BLaER1 treated with 17β-estradiol and CSF1 and Interleukin-3, amounts not matched to agents 10 nM and 100 nM (cell line): ENCODE results near the gene DDIT4L.

Experiments used
- H3K27ac ChIP-seq, 11 experiments: shearing (Covaris generic); formaldehyde crosslinking; 2 replicates each; pipeline ENCODE4 v1.8.1; 2022
- H3K27me3 ChIP-seq, 11 experiments: shearing (Covaris generic); formaldehyde crosslinking; 2 replicates each; pipeline ENCODE4 v1.8.1; 2022
- H3K36me3 ChIP-seq, 11 experiments: shearing (Covaris generic); formaldehyde crosslinking; 2 replicates each; pipeline ENCODE4 v1.8.1; 2022
- H3K4me1 ChIP-seq, 10 experiments: shearing (Covaris generic); formaldehyde crosslinking; 2 replicates each; pipeline ENCODE4 v1.8.1; 2022
- H3K4me2 ChIP-seq, 11 experiments: shearing (Covaris generic); formaldehyde crosslinking; 2 replicates each; pipeline ENCODE4 v1.8.1; 2022
- H3K4me3 ChIP-seq, 10 experiments: shearing (Covaris generic); formaldehyde crosslinking; 2 replicates each; pipeline ENCODE4 v1.8.1; 2022
- H3K9ac ChIP-seq, 11 experiments: shearing (Covaris generic); formaldehyde crosslinking; 2 replicates each; pipeline ENCODE4 v1.8.1; 2022
- H3K9me3 ChIP-seq, 11 experiments: shearing (Covaris generic); formaldehyde crosslinking; replicated peaks in 1 of 11; 2 replicates each; pipeline ENCODE4 v1.8.1; 2022
- H4K20me1 ChIP-seq, 11 experiments: shearing (Covaris generic); formaldehyde crosslinking; 2 replicates each; pipeline ENCODE4 v1.8.1; 2022
- Cebpa-rat ChIP-seq, 11 experiments: shearing (Covaris generic); IDR thresholded peaks; 2 replicates each; pipeline ENCODE4 v1.8.1; 2022

Gene DDIT4L

DNA sequence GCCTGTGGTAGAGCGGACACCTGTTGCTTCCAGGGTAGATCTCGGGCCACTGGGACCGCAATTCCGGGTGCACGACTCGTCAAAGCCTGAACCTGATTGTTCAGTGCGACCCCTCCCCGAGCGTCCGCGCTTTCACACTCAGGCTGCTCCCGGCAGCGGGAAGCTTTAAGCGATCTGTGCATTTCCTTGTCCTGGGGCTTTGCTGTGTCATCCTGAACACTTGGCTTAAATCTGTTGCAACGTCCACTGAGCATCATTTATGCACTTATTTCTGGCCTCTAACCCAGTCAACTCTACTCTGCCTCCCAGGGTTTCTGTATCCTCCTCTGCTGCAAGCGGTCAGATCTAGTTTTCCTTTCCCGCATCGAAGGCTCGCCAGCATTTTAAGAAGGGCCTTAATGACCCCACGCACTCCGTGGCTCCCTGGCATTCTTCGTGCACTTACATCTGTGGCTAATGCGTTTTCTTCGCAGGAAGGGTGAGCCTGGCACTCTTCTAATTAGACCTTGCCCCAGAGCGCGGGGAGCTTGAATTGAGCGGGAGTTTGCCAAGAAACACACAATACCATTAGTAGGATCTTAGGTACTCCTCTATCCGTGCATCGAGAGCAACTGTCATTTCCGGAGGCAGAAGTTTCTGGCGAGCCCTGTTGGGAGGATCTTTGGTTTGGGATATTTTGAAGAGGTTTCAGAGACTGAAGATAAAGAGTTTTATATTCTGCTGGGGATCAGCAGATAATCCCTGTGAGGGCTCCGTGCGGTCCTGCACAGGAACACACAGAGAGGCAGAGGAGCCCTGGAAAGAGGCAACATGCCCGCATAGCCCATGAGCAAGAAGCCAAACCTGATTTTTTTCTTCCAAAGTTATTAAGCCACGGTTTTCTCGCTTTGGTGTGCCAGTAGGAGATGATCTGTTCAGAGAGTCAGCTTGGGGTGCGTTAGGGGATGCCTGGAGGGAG lies 654 bp upstream of the DDIT4L start:
- TF ChIP-seq Cebpa-rat (IDR thresholded peaks at IDR 0.05): no peak
- Histone ChIP-seq H3K9ac (no peak overlapping the region; a peak in 1 of 22 replicates), H3K36me3 (peaks cover 0 to 29% (median 0%) of the 10 kb centered on the region in 11 experiments; a peak in 4 of 22 replicates), H3K9me3 (peaks cover 0 to 33% (median 13%) of the 10 kb centered on the region in 11 experiments; a peak in 19 of 22 replicates), H3K4me1 (peaks cover 0 to 27% (median 4%) of the 10 kb centered on the region in 10 experiments; a peak in 5 of 20 replicates), H3K4me2 (peak overlapping the region in 10 of 11 experiments; percentile 30 to 85 (median 73); a peak in 14 of 22 replicates), H3K4me3 (peak overlapping the region in 5 of 10 experiments; percentile 52 to 67 (median 61); a peak in 8 of 20 replicates), H3K27ac (no peak overlapping the region), H3K27me3 (peaks cover 30 to 46% (median 37%) of the 10 kb centered on the region in 11 experiments), H4K20me1 (no peaks in the 10 kb centered on the region)

DNA sequence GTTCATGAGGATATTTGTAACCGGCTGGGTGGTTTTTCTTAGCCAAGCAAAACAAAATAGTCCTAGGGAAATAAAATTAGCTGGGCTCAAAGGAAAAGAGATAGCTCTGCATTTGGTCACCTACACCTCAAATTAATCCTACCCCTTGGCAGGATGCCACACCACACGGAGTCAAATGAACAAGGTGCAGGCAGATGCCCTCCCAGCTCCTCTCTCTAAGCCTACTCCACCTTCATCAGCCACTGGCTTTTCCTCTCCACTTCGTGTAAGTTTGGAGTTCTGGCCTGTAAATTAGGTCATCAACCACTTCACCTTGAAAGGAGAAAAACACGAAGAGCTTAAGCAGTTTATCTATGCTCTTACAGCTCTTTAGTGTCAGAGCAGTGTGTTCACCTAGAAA lies 1.4 kb downstream of the DDIT4L start:
- H3K36me3 ChIP-seq: peaks cover 0 to 50% (median 0%) of the 10 kb centered on the region in 11 experiments; a peak in 4 of 22 replicates
- H3K27me3 ChIP-seq: peaks cover 30 to 46% (median 37%) of the 10 kb centered on the region in 11 experiments
- H3K4me2 ChIP-seq: peak overlapping the region in 2 of 11 experiments; percentile 78 to 81; a peak in 4 of 22 replicates
- TF ChIP-seq Cebpa-rat (IDR thresholded peaks at IDR 0.05): no peak
- peaks cover 0 to 42% (median 4%) of the 10 kb centered on the region in 10 experiments; a peak in 5 of 20 replicates for H3K4me1 ChIP-seq
- H3K9me3 ChIP-seq: peaks cover 0 to 24% (median 11%) of the 10 kb centered on the region in 11 experiments; a peak in 19 of 22 replicates
- peak overlapping the region in 3 of 11 experiments; percentile 57 to 84 (median 79); a peak in 5 of 22 replicates for H3K9ac ChIP-seq
- H3K27ac ChIP-seq: peak overlapping the region in 2 of 11 experiments; percentile 32 to 41; a peak in 2 of 22 replicates
- no peaks in the 10 kb centered on the region for H4K20me1 ChIP-seq
- peak overlapping the region in 3 of 10 experiments; percentile 57 to 62 (median 61); a peak in 6 of 20 replicates for H3K4me3 ChIP-seq

DNA sequence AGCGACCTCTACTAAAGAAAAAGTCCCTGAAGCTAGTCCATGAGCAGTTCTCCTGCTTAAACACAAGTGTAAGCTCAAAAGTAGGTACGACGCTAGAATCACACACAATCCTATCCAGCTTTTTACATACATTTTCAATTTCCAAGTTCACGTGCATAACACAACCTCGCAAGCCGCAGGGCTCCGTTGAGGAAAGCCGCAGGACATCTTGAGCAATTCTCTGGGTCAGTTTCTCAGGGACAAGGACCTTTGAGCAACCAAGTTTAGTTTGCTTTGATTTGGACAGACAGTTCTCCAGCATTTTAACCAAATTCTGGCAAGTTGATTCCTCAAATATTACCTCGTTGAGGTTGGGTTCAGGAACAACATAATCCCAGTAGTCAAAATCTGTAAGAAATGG lies 2.5 kb downstream of the DDIT4L start:
- Histone ChIP-seq H3K9ac (peak overlapping the region in 2 of 11 experiments; percentile 67 to 84; a peak in 4 of 22 replicates), H3K36me3 (peaks cover 0 to 50% (median 0%) of the 10 kb centered on the region in 11 experiments; a peak in 4 of 22 replicates), H3K9me3 (peaks cover 0 to 24% (median 11%) of the 10 kb centered on the region in 11 experiments; a peak in 19 of 22 replicates), H4K20me1 (no peaks in the 10 kb centered on the region), H3K4me2 (peak overlapping the region in 2 of 11 experiments; percentile 78 to 81; a peak in 4 of 22 replicates), H3K4me1 (peaks cover 0 to 42% (median 4%) of the 10 kb centered on the region in 10 experiments; a peak in 5 of 20 replicates), H3K4me3 (peak overlapping the region in 2 of 10 experiments; percentile 57 to 61; a peak in 5 of 20 replicates), H3K27me3 (peaks cover 30 to 46% (median 37%) of the 10 kb centered on the region in 11 experiments), H3K27ac (peak overlapping the region in 2 of 11 experiments; percentile 28 to 36; a peak in 2 of 22 replicates)
- TF ChIP-seq Cebpa-rat (IDR thresholded peaks at IDR 0.05): no peak

GRCh38 chr4:100184787-100185186 lies 5.5 kb downstream of the DDIT4L start:
- Histone ChIP-seq H3K4me3 (peak overlapping the region in 1 of 10 experiments; percentile 61; a peak in 2 of 20 replicates), H3K27ac (no peak overlapping the region), H3K36me3 (peaks cover 0 to 50% (median 0%) of the 10 kb centered on the region in 11 experiments; a peak in 4 of 22 replicates), H3K27me3 (peaks cover 12 to 19% (median 13%) of the 10 kb centered on the region in 11 experiments), H3K4me1 (peaks cover 0 to 37% (median 2%) of the 10 kb centered on the region in 10 experiments; a peak in 4 of 20 replicates), H4K20me1 (no peaks in the 10 kb centered on the region), H3K9ac (no peak overlapping the region), H3K4me2 (peak overlapping the region in 2 of 11 experiments; percentile 78 to 81; a peak in 4 of 22 replicates), H3K9me3 (peaks cover 0 to 5% (median 0%) of the 10 kb centered on the region in 11 experiments; a peak in 5 of 22 replicates)
- TF ChIP-seq Cebpa-rat (IDR thresholded peaks at IDR 0.05): no peak

- no peaks in the 10 kb centered on the region for H3K27me3 ChIP-seq
- no peak overlapping the region for H3K9ac ChIP-seq
- peaks cover 0 to under 1% (median 0%) of the 10 kb centered on the region in 11 experiments; a peak in 1 of 22 replicates for H3K9me3 ChIP-seq
- H3K36me3 ChIP-seq: no peaks in the 10 kb centered on the region
- no peaks in the 10 kb centered on the region for H4K20me1 ChIP-seq
- TF ChIP-seq Cebpa-rat (IDR thresholded peaks at IDR 0.05): no peak
- H3K4me2 ChIP-seq: peak overlapping the region in 2 of 11 experiments; percentile 36 to 53; a peak in 3 of 22 replicates
- H3K4me1 ChIP-seq: peaks cover 0 to 54% (median 0%) of the 10 kb centered on the region in 10 experiments; a peak in 5 of 20 replicates
- no peak overlapping the region for H3K4me3 ChIP-seq
- peak overlapping the region in 3 of 11 experiments; percentile 24 to 57 (median 33); a peak in 4 of 22 replicates for H3K27ac ChIP-seq
Observed at GRCh38 chr4:100177855-100178254, 12.4 kb downstream of the DDIT4L start.

DNA sequence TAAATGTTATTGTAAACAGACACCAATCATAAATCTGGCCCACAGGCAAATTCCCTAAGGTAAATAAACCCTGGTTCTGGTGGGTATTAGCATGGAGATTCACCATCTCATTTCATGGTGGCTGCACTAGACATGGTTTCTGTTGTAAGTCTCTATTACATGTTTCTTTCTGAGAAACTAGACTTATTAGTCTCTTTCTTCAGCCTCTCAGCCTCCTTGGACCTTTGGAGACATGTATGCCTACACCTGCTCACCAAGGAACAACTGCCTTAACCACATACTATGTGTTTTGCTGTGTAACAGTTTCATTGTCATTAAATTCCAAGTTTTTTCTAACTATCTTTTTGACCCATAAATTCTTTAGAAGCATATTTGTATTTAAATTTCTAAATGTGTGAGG lies 13.1 kb downstream of the DDIT4L start:
- no peak for TF ChIP-seq Cebpa-rat (IDR thresholded peaks at IDR 0.05)
- peak overlapping the region in 3 of 11 experiments; percentile 22 to 57 (median 27); a peak in 4 of 22 replicates for H3K27ac ChIP-seq
- peaks cover 0 to 56% (median 0%) of the 10 kb centered on the region in 10 experiments; a peak in 5 of 20 replicates for H3K4me1 ChIP-seq
- H3K27me3 ChIP-seq: no peaks in the 10 kb centered on the region
- H3K36me3 ChIP-seq: no peaks in the 10 kb centered on the region
- no peak overlapping the region for H3K4me3 ChIP-seq
- no peaks in the 10 kb centered on the region for H4K20me1 ChIP-seq
- peaks cover under 1 to 8% (median 6%) of the 10 kb centered on the region in 11 experiments; a peak in 16 of 22 replicates for H3K9me3 ChIP-seq
- H3K4me2 ChIP-seq: peak overlapping the region in 2 of 11 experiments; percentile 44 to 53; a peak in 2 of 22 replicates
- no peak overlapping the region for H3K9ac ChIP-seq

DNA sequence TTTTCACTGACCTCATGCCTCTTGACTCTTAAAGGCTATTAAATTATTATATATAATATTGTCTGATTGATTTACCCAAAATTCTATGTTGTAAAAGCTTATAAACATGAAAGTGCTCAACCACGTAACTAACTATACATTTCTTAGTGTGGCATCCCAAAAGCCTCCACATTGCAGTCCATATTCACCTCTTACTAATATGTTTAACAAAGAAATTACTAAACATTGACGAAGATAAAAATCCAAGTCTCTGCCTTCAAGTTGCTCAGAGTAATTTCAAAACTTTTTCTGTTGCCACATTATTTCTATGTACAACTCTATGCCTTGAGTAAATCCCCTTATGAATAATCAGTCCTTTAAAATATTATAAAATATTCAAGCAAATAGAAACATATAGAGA lies 14.4 kb downstream of the DDIT4L start:
- TF ChIP-seq Cebpa-rat (IDR thresholded peaks at IDR 0.05): no peak
- H3K4me3 ChIP-seq: no peak overlapping the region
- H3K36me3 ChIP-seq: no peaks in the 10 kb centered on the region
- peaks cover 5 to 68% (median 6%) of the 10 kb centered on the region in 10 experiments; a peak in 19 of 20 replicates for H3K4me1 ChIP-seq
- H3K4me2 ChIP-seq: no peak overlapping the region
- no peaks in the 10 kb centered on the region for H4K20me1 ChIP-seq
- no peak overlapping the region for H3K9ac ChIP-seq
- peaks cover 10 to 20% (median 18%) of the 10 kb centered on the region in 11 experiments; a peak in 18 of 22 replicates for H3K9me3 ChIP-seq
- H3K27me3 ChIP-seq: no peaks in the 10 kb centered on the region
- no peak overlapping the region for H3K27ac ChIP-seq

GRCh38 chr4:100174985-100175383 lies 15.3 kb downstream of the DDIT4L start:
- no peak for TF ChIP-seq Cebpa-rat (IDR thresholded peaks at IDR 0.05)
- H3K27me3 ChIP-seq: no peaks in the 10 kb centered on the region
- peaks cover 10 to 28% (median 26%) of the 10 kb centered on the region in 11 experiments; a peak in 20 of 22 replicates for H3K9me3 ChIP-seq
- peaks cover 12 to 77% (median 15%) of the 10 kb centered on the region in 10 experiments for H3K4me1 ChIP-seq
- H3K36me3 ChIP-seq: no peaks in the 10 kb centered on the region
- H3K4me3 ChIP-seq: no peak overlapping the region
- no peak overlapping the region for H3K9ac ChIP-seq
- peak overlapping the region in 2 of 11 experiments; percentile 30 to 33; a peak in 1 of 22 replicates for H3K4me2 ChIP-seq
- no peaks in the 10 kb centered on the region for H4K20me1 ChIP-seq
- H3K27ac ChIP-seq: peak overlapping the region in 2 of 11 experiments; percentile 15 to 43; a peak in 3 of 22 replicates
